GM18508 (cell line): ENCODE measurements around the gene ELOB.

Experiments
- ATAC-seq: cut with Tn5 transposase; IDR thresholded peaks from one replicate; pipeline ENCODE4 v1.9.1; 2021; ENCODE audit warnings: moderate number of reproducible peaks; ENCODE audit not compliant: insufficient read depth, unreplicated experiment

Gene ELOB

DNA sequence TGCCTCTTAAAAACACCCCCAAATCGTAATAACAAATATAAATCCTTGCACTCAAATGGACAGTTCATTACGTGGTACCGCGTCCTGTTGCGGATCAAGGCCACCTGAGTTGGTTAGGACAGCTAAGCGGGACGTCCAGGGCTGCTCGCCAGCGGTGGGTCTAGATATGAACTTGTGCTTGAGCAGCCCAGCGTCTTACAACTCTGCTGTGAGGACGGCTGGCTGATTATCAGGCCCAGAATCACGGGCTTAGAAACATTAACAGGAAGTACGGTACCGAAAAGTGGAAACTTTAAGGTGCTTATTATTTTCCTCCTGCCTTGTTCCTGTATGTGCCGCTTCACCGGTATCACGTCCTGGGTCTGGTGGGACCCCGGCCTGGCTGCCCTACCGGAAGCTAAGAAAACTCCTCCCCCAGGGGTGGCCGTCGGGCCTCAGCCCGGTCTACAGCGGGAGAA is 25.5 kb downstream of the ELOB start:
- ATAC-seq, result peak; percentile 10

DNA sequence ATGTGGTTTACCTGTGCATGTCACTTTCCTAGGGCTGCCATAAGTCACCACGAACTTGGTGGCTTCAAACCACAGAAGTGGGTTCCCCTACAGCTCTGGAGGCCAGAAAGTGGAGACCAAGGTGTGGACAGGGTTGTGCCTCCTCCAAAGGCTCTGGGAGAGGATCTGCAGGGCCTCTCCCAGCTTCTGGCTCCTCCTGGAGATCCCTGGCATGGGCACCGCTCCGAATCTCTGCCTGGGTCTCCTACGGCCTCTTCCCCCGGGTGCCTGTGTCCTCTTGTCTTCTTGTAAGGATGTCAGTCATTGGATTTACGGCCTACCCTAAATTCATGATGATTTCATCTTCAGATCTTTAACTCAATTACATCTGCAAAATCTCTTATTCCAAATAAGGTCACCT is 27.1 kb downstream of the ELOB start:
- ATAC-seq, result no peak

- no peak for ATAC-seq
These were observed 27.6 kb downstream of the ELOB start for GRCh38 chr16:2749476-2749875.

- no peak for ATAC-seq
These were observed 28.2 kb downstream of the ELOB start for GRCh38 chr16:2748757-2749455.

GRCh38 chr16:2745961-2746360 is 31.1 kb downstream of the ELOB start:
- ATAC-seq, result no peak

DNA sequence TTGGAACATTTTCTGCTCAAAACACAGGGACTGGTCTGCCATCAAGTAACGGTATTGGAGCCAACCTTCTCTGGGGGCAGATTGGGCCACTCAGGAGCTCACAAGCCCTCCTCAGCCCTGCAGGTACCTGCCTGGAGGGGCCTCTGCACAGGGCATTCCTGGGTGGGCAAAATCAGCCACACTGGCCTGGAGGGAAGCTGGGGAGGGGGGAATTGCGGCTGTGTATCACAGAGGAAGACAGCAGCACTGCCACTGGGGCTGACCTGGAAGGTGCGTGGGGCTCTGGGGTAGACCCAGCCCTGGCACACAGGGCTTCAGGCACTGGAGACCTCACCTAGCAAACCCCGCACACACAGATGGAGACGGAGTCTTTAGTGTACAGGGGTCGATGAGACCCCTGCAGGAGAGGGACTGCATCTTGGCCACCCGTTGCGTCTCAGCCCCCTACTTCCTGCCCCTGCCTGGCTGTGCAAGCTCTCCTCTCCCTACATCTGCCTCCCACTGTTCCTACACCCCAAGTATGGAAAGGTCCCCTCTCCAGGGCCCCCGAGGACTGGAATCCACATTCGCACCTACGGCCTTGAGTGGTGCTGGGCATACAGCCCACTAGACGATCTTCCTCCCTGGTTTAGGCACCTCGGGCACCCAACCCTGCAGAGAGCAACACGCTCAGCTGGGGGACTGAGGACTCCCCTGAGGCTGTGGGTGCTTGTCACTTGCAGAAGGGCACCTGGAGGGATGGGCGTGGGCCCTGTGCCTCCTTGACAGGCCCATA is 31.8 kb downstream of the ELOB start:
- no peak for ATAC-seq

GRCh38 chr16:2744711-2745110 is 32.4 kb downstream of the ELOB start:
- ATAC-seq, result no peak

DNA sequence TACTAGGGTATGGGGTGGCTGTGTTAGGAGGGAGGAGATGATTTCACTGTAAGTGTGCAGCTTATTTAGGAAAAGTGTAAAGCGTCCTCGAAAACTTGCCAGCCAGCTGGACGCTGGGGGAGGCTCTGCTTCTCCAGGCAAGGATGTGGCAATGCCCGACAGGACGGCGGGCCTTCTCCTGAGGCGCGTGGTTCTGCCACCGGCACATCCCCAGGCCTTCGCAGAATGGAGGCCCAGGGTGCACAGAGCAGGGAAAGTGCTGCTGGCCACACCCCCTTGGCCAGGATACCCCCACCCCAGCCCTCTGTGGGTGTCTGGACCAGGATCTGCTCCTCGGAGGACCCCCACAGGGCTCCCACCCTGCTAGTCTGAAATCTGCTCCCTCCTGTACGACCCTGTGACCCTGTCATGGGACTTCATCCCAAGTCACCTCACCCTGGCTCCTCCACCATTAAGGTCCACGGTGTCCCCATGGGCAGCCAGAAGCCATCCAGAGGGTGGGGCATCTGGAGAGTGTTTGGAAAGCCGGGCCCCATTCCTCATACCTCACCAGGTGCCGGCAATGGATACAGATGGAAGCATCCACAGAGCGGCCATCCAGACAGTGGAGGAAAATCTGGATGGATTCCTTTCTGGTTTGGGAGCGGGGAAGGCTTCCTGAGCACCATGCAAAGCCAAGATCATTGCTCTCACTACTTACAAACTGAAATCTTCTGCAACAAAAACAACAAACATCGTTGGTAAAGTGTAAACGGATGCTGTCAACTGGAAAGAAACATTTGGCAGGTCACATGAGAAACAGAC is 33.9 kb downstream of the ELOB start:
- ATAC-seq, result no peak

GRCh38 chr16:2742323-2743006 is 34.6 kb downstream of the ELOB start:
- no peak for ATAC-seq

GRCh38 chr16:2741168-2741567 is 35.9 kb downstream of the ELOB start:
- no peak for ATAC-seq

DNA sequence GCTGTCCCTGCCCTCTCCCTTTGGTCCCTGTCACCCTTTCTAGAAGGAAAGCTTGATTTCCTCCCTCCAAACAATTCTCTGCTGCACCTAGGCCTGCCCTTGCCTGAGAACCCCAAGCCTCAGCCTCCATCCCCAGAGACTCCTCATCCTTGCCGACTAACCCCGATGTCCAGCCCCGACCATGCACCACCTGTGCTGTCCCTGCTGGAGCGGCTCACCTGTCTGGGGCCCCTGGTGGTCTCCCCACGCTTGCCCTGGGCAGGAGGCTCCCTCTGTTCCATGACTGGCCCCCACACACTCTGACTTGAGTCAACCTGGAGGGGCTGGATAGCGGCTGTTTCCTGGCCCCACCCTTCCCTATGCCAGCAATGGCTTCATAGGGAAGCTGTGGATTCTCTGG is 36.6 kb downstream of the ELOB start:
- no peak for ATAC-seq

GRCh38 chr16:2739625-2740430 is 37.3 kb downstream of the ELOB start:
- ATAC-seq, result no peak

DNA sequence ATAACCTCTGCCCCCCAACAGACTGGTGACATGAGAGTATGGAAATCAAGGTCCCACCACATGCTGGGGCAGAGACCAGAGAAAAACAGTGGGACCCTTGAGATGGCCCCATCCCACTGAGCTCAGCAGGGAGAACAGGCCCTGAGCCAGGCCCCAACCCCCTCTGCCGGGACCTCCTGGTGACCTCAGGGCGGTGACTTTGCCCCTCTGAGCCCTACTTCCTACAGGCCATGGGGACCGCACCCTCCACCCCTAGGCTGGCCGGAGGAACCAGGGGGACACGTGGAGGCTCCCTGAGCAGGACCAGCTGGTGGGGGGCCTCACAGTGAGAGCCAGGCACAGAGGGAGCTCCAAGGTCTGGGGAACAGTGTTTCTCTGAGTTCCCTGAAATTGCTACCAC is 38.5 kb downstream of the ELOB start:
- ATAC-seq, result no peak

DNA sequence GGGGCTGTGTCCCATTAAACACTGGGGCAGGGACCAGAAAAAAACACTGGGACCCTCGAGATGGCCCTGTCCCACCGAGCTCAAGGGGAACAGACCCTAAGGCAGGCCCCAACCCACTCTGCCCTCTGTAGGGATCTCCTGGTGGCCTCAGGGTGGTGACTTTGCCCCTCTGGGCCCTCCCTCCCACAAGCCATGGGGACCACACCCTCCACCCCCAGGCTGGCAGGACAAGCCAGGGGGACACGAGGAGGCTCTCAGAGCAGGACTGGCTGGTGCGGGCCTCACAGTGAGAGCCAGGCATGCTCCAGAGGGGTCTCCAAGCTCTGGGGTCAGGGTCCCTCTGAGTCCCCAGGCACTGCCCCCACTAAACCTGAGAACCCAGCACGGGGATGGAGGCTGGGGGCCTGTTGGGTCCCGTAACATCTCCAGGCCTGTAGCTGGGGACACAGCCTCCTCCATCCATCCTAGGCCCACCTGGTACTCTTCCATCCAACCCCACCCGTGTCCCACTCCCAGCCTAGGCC is 39.1 kb downstream of the ELOB start:
- no peak for ATAC-seq

DNA sequence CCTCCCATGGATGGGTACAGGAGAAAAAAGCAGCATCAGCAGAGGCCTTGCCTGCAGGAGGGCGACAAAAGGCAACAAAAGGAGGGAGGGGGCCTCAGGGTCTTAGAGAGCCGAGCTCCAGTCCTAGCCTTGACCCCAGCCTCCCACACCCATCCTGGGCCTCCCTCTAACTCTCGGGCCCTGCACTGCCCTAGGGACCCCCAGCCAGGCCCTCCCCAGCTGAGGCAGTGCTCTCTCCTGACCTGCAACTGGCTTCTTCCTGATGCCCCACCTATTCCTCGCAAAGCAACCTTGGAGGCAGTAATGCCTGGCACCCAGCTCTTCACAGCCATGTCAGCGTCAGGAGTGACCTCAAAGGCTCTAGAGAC is 39.9 kb downstream of the ELOB start:
- ATAC-seq, result no peak

GRCh38 chr16:2736476-2737237 is 40.4 kb downstream of the ELOB start:
- no peak for ATAC-seq

DNA sequence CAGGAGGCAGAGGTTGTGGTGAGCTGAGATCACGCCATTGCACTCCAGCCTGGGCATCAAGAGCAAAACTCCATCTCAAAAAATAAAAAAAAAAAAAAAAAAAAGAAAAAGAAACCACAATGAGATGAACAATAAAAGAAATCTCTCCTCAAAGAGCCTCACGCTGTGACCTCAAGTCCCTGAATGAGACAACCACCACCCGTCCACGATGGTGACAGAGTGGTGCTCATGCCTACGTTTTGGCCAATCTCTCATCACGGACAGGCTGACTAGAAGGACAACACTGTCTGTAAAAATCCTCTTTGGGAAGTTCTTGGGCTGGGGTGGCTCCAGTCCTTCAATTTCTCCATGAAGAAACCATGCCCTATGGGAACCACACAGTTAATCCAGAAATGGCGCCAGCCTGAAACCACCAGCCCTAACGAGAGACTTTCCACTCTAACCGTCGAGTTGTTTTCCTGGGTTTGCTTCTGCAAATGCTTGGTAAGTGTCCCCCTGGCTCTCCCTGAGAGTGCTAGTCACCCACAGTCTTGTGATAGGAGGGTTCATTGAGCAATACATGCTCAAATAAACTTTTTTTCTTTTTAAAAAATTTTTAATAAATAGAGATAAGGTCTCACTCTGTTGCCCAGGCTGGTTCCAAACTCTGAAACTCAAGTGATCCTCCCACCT is 42.1 kb downstream of the ELOB start:
- ATAC-seq, result no peak

GRCh38 chr16:2728034-2728433 is 49.0 kb downstream of the ELOB start:
- ATAC-seq, result no peak
